Measurements from ENCODE around the gene P2RY12. TPM values are rescaled to one million over a fixed set of nuclear protein-coding genes. Genes with fewer than 3 reads are reported as not detected.

P2RY12 gene
- total RNA-seq (1 to 10 TPM in 1 of 4 donors, under 1 TPM in 3; 0.25 to 1.1 (median 0.56) TPM), polyA plus RNA-seq (under 1 TPM in 2 of 3 donors, not detected in 1; 0.13 to 0.14 TPM)
- long read RNA-seq, donor 1, result 0 reads
- long read RNA-seq, donor 2, partial matches to known transcripts, result 0 of 1 reads
- long read RNA-seq, donor 2, other reads (novel, unspliced or antisense), result 0 of 1 reads

- Histone ChIP-seq H3K27me3 (ENCODE audit: insufficient read depth in 3 of 3, low read length in 2 of 3) (no peaks in the 10 kb centered on the region), H3K4me3 (peak within 1 kb of the TSS; percentile 19), H3K4me1 (no peaks in the 10 kb centered on the region), H3K27ac (no peak within 1 kb of the TSS), H3K9me3 (no peaks in the 10 kb centered on the region), H3K36me3 (ENCODE audit: insufficient read depth in 1 of 2, low read depth in 1 of 2) (no peaks in the 10 kb centered on the region)
- WGBS, 3 donors, result 83 to 92% (median 90%) methylated on average over 4 of the region's 4 CpGs
- DNase-seq, result no peak
- ATAC-seq, result no peak
- TF ChIP-seq, protein P1, sequence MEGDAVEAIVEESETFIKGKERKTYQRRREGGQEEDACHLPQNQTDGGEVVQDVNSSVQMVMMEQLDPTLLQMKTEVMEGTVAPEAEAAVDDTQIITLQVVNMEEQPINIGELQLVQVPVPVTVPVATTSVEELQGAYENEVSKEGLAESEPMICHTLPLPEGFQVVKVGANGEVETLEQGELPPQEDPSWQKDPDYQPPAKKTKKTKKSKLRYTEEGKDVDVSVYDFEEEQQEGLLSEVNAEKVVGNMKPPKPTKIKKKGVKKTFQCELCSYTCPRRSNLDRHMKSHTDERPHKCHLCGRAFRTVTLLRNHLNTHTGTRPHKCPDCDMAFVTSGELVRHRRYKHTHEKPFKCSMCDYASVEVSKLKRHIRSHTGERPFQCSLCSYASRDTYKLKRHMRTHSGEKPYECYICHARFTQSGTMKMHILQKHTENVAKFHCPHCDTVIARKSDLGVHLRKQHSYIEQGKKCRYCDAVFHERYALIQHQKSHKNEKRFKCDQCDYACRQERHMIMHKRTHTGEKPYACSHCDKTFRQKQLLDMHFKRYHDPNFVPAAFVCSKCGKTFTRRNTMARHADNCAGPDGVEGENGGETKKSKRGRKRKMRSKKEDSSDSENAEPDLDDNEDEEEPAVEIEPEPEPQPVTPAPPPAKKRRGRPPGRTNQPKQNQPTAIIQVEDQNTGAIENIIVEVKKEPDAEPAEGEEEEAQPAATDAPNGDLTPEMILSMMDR (IDR thresholded peaks at IDR 0.05), result no peak
- intact Hi-C loops (cut with DNase I), result loop anchor here in 1 of 2 donors (1.0 kb wide), 1 partner anchor 8 kb away; no protein-coding TSS in a partner anchor
These were observed at the start of gene P2RY12 for GRCh38 chr3:151384741-151385174. Gene P2RY12, minus strand, starts transcription at chr3:151384753. Its CDS starts 45,908 bp downstream, at chr3:151338845.

DNA sequence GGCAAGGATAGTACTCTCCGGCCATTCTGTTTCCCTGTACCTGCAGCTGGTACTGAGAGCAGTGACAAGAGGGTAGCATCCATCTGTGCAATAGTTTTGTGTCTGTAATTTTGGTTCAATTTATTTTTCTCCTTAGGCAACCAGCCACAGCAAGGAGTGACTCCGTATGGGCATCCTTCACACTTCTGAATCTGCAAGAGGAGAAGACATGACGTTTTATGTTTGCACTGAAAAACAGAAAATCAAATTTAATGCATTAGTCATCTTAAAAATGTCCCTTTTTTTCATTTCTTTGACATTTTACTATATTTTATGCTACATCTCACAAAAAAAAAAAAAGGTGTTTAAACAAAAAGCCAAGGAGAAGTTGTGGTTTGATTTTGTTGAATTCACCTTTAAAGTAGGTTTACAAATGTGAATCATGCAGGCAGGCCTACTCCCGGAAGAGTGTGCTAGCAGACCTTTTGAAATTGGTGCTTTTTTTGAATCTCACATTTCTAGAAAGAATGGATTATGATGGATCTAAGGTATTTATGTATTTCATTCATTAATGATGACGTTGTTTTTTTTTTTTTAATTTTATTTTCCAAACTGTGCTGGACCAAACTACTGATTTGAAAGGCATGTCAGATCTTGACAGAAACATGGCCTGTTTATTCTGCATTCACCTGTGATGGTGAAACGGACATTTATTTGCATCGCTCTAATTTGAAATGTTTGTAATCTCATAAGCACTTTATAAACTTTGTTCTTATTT is 48.2 kb upstream of the P2RY12 start:
- 82 to 92% (median 88%) methylated on average over 7 of the region's 7 CpGs for WGBS, 3 donors
- Histone ChIP-seq H3K4me1 (no peaks in the 10 kb centered on the region), H3K27me3 (ENCODE audit: insufficient read depth in 3 of 3, low read length in 2 of 3) (no peaks in the 10 kb centered on the region), H3K27ac (no peak overlapping the region), H3K4me3 (no peak overlapping the region), H3K9me3 (no peaks in the 10 kb centered on the region), H3K36me3 (ENCODE audit: insufficient read depth in 1 of 2, low read depth in 1 of 2) (no peaks in the 10 kb centered on the region)
- no peak for DNase-seq
- TF ChIP-seq, protein P1 (IDR thresholded peaks at IDR 0.05), result no peak
- intact Hi-C loops (cut with DNase I), result loop anchor here in 1 of 2 donors (10.0 kb wide), 1 partner anchor 472 kb away; no protein-coding TSS in a partner anchor
- ATAC-seq, result no peak

- WGBS, 3 donors, result 91 to 95% (median 92%) methylated on average over 3 of the region's 3 CpGs
- no peak for DNase-seq
- intact Hi-C loops (cut with DNase I), result loop anchor here in 1 of 2 donors (10.0 kb wide), 1 partner anchor 473 kb away; no protein-coding TSS in a partner anchor
- no peaks in the 10 kb centered on the region for H3K27me3 ChIP-seq (ENCODE audit: insufficient read depth in 3 of 3, low read length in 2 of 3)
- TF ChIP-seq, protein P1 (IDR thresholded peaks at IDR 0.05), result no peak
- no peaks in the 10 kb centered on the region for H3K9me3 ChIP-seq
- H3K4me1 ChIP-seq, result no peaks in the 10 kb centered on the region
- H3K27ac ChIP-seq, result no peak overlapping the region
- no peak for ATAC-seq
- no peak overlapping the region for H3K4me3 ChIP-seq
- no peaks in the 10 kb centered on the region for H3K36me3 ChIP-seq (ENCODE audit: insufficient read depth in 1 of 2, low read depth in 1 of 2)
These were observed 47.4 kb upstream of the P2RY12 start for GRCh38 chr3:151431940-151432339.

DNA sequence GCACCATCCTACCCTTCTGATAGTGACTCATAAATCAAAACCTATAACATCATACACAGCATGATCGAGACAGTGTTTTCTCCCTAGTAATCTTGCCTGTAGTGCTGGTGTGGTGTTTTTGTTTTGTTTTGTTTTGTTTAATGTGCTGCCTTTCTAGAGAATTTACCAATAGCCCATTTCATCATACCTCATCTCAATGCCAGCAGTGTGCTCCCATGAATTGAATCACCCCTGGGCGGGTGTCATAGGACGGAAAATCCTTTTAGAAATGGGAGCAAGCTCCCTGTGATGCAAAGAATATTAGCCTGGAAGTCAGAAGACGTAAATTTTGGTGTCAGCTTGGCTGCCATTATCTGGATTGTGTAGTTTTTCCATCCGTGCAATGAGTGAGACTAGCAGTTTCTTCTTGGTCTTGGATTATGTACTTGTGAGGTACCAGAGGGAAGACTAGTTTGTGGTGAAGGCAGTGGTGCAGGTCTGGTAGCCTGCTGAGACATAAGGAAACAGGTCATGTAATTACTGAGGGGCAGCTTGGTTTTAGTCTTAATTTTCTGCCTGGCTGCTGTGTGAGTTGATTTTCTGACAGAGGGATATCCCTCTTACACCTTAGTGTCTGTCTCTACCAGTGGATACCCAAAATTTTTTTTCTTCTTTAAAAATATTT is 46.4 kb upstream of the P2RY12 start:
- no peak for ATAC-seq
- intact Hi-C loops (cut with DNase I), result loop anchor here in 1 of 2 donors (10.0 kb wide), 1 partner anchor 474 kb away; no protein-coding TSS in a partner anchor
- Histone ChIP-seq H3K4me3 (no peak overlapping the region), H3K27ac (no peak overlapping the region), H3K9me3 (no peaks in the 10 kb centered on the region), H3K36me3 (ENCODE audit: insufficient read depth in 1 of 2, low read depth in 1 of 2) (no peaks in the 10 kb centered on the region), H3K4me1 (no peaks in the 10 kb centered on the region), H3K27me3 (ENCODE audit: insufficient read depth in 3 of 3, low read length in 2 of 3) (no peaks in the 10 kb centered on the region)
- no peak for DNase-seq
- TF ChIP-seq, protein P1 (IDR thresholded peaks at IDR 0.05), result no peak
- WGBS, 3 donors, result 88 to 91% (median 89%) methylated on average over 5 of the region's 5 CpGs
